ENCODE data around the gene LEP.
"Not testable (repeated sequence)": the region's sequence is repeated elsewhere in the genome, so short reads cannot be mapped to it uniquely, and the experiment has no call there.

DNA sequence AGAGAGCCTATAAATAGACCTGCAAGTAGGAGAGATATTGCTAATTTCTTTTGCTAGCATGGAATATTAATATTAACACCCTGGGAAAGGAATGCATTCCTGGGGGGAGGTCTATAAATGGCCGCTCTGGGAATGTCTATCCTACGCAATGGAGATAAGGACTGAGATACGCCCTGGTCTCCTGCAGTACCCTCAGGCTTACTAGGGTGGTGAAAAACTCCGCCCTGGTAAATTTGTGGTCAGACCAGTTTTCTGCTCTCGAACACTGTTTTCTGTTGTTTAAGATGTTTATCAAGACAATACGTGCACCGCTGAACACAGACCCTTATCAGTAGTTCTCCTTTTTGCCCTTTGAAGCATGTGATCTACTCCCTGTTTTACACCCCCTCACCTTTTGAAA lies 1.9 kb upstream of the LEP start:
- TF ChIP-seq, protein P1, sequence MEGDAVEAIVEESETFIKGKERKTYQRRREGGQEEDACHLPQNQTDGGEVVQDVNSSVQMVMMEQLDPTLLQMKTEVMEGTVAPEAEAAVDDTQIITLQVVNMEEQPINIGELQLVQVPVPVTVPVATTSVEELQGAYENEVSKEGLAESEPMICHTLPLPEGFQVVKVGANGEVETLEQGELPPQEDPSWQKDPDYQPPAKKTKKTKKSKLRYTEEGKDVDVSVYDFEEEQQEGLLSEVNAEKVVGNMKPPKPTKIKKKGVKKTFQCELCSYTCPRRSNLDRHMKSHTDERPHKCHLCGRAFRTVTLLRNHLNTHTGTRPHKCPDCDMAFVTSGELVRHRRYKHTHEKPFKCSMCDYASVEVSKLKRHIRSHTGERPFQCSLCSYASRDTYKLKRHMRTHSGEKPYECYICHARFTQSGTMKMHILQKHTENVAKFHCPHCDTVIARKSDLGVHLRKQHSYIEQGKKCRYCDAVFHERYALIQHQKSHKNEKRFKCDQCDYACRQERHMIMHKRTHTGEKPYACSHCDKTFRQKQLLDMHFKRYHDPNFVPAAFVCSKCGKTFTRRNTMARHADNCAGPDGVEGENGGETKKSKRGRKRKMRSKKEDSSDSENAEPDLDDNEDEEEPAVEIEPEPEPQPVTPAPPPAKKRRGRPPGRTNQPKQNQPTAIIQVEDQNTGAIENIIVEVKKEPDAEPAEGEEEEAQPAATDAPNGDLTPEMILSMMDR (IDR thresholded peaks at IDR 0.05) = not testable (repeated sequence)
- TF ChIP-seq POLR2A (IDR thresholded peaks at IDR 0.05) = not testable (repeated sequence)

Measured in adrenal gland (tissue), 5 donors.